GM12865 (cell line): ENCODE measurements around the gene TSPEAR.
"Not testable (repeated sequence)": the region's sequence is repeated elsewhere in the genome, so short reads cannot be mapped to it uniquely, and the experiment has no call there.

Source experiments
- DNase-seq: peaks from one replicate; pipeline ENCODE4 v3.0.0; 2010; ENCODE audit warnings: low read depth
- H3K4me3 ChIP-seq: 2 replicates; pipeline ENCODE4 v1.5.1; 2011; ENCODE audit warnings: mild to moderate bottlenecking, low read depth, low read length, control low read depth
- TF ChIP-seq, protein P1 (sequence below): IDR thresholded peaks from 2 replicates; pipeline ENCODE4 v1.5.1; 2011; ENCODE audit warnings: low read length, control low read depth, low read depth, inconsistent platforms; ENCODE audit not compliant: insufficient read depth; ENCODE audit errors: missing control alignments

Gene TSPEAR

DNA sequence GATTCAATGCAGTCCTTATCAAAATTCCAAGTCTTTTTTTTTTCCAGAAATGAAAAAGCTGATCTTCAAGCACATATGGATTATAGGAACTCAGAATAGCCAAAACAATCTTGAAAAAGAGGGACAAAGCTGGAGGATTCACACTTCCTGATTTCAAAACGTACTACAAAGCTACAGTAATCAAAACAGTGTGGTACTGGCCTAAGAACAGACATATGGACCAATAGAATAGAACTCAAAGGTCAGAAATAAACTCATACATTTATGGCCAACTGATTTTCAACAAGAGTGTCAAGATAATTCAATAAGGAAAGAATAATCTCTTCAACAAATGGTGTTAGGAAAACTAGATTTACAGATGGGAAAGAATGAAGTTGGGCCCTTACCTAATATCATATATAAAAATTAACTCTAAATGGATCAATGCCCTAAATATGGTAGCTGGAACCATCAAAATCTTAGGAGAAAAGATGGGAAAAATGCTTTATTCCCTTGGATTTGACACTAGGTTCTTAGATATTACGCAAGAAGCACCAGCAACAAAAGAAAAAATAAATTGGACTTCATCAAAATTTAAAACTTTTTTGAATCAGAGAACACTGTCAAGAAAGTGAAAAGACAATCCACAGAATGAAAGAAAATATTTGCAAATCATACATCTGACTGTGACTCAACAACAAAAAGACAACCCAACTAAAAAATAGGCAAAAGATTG is 18.4 kb downstream of the TSPEAR start:
- H3K4me3 ChIP-seq = no peak overlapping the region
- no peak for DNase-seq
- TF ChIP-seq, protein P1, sequence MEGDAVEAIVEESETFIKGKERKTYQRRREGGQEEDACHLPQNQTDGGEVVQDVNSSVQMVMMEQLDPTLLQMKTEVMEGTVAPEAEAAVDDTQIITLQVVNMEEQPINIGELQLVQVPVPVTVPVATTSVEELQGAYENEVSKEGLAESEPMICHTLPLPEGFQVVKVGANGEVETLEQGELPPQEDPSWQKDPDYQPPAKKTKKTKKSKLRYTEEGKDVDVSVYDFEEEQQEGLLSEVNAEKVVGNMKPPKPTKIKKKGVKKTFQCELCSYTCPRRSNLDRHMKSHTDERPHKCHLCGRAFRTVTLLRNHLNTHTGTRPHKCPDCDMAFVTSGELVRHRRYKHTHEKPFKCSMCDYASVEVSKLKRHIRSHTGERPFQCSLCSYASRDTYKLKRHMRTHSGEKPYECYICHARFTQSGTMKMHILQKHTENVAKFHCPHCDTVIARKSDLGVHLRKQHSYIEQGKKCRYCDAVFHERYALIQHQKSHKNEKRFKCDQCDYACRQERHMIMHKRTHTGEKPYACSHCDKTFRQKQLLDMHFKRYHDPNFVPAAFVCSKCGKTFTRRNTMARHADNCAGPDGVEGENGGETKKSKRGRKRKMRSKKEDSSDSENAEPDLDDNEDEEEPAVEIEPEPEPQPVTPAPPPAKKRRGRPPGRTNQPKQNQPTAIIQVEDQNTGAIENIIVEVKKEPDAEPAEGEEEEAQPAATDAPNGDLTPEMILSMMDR = no peak

DNA sequence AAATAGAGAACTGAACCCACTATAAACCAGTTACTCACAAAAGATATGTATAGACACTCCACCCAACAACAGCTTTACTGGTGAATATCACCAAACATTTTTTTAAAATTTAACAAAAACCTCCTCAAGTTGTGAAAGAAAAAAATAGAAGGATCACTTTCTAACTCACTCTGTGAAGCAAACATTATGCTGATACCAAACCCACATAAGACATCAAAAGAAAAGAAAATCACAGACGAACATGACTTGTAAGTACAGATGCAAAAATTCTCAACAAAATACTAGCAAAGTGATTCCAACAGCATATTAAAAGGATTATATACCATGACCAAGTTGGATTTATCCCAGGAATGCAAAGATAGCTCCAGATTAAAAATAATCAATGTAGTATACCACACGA is 19.7 kb downstream of the TSPEAR start:
- no peak overlapping the region for H3K4me3 ChIP-seq
- DNase-seq = no peak
- TF ChIP-seq, protein P1 = no peak

DNA sequence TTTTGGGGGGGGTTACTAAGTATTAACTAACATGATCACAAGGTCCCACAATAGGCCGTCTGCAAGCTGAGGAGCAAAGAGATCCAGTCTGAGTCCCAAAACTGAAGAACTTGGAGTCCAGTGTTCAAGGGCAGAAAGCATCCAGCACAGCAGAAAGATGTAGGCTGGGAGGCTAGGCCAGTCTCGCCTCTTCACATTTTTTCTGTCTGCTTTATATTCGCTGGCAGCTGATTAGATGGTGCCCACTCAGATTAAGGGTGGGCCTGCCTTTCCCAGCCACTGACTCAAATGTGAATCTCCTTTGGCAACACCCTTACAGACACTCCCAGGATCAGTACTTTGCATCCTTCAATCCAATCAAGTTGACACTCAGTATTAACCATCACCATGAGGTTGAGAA is 21.6 kb downstream of the TSPEAR start:
- not testable (repeated sequence) for DNase-seq, H3K4me3 ChIP-seq

DNA sequence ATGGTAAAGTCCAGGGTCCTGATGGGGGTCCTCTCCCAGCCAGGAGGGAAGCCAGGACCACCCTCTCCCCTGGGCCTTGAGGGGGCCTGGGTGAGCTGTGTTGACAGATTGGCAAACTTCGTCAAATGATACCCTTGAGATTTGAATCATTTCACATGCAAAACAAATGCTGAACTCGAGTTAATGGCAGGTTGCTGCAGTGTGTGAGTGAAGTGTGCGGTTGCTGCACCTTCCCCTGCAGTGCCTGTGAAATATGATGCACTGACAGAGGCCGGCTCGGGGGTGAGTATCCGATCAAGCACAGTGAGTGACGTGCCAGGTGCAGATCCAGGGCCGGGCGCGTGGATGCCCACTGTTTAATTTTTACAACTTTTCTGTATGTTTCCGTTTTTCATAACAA is 23.7 kb downstream of the TSPEAR start:
- TF ChIP-seq, protein P1 = no peak
- no peak for DNase-seq

GRCh38 chr21:44686843-44687561 is 24.4 kb downstream of the TSPEAR start:
- TF ChIP-seq, protein P1 = no peak
- no peak overlapping the region for H3K4me3 ChIP-seq
- DNase-seq = no peak

More for the DNA sequence above, 23.7 kb downstream of the TSPEAR start:
- no peak overlapping the region for H3K4me3 ChIP-seq

- TF ChIP-seq, protein P1 = no peak
- DNase-seq = peak; percentile 36
- H3K4me3 ChIP-seq = no peak overlapping the region
Observed at GRCh38 chr21:44686000-44686781, 25.2 kb downstream of the TSPEAR start.

GRCh38 chr21:44685050-44685449 is 26.3 kb downstream of the TSPEAR start:
- not testable (repeated sequence) for DNase-seq, H3K4me3 ChIP-seq
